ENCODE data around the gene C16orf95. TPM values are rescaled to one million over a fixed set of nuclear protein-coding genes. Genes with fewer than 3 reads are reported as not detected.

C16orf95 gene
- total and polyA plus RNA-seq, 4 donors, result 2.0 to 6.2 (median 4.6) TPM

- WGBS, result 94% methylated on average over 7 of the region's 7 CpGs
- H3K4me1 ChIP-seq (ENCODE audit: control insufficient read depth in 4 of 4, insufficient read depth in 4 of 4, low read length in 3 of 4), result peaks cover 0 to 5% (median under 1%) of the 10 kb centered on the region in 4 donors
- H3K27me3 ChIP-seq (ENCODE audit: control insufficient read depth in 4 of 4, insufficient read depth in 4 of 4, low read length in 3 of 4), result no peaks in the 10 kb centered on the region
- no peak overlapping the region for H3K9ac ChIP-seq (ENCODE audit: low read depth in 1 of 2, low read length in 2 of 2)
- DNase-seq (ENCODE audit: low spot score), result no peak
- TF ChIP-seq HNF4A (conservative IDR thresholded peaks at IDR 0.05), result no peak
- TF ChIP-seq MAX (IDR thresholded peaks at IDR 0.05), result no peak
- TF ChIP-seq CTCF (IDR thresholded peaks at IDR 0.05; ENCODE audit: low read depth, low read length, missing input control), result no peak
- no peak for TF ChIP-seq GABPA (IDR thresholded peaks at IDR 0.05 in 1 of 2, conservative IDR thresholded peaks at IDR 0.05 in 1 of 2)
- TF ChIP-seq NR2F2 (IDR thresholded peaks at IDR 0.05), result no peak
- H3K36me3 ChIP-seq (ENCODE audit: control insufficient read depth in 4 of 4, insufficient read depth in 3 of 4, low read depth in 1 of 4, low read length in 3 of 4), result no peaks in the 10 kb centered on the region
- H3K9me3 ChIP-seq (ENCODE audit: control insufficient read depth in 4 of 4, low read length in 3 of 4), result peaks cover 0 to 4% (median 0%) of the 10 kb centered on the region in 4 donors
- no peak overlapping the region for H3K4me3 ChIP-seq (ENCODE audit: low read depth in 1 of 3, low read length in 3 of 3)
- no peak overlapping the region for H3K27ac ChIP-seq (ENCODE audit: low read depth in 1 of 2, low read length in 2 of 2)
These were observed 5.2 kb downstream of the C16orf95 start for GRCh38 chr16:87312008-87312407.

- H3K27ac ChIP-seq (ENCODE audit: low read depth in 1 of 2, low read length in 2 of 2), result no peak overlapping the region
- H3K9ac ChIP-seq (ENCODE audit: low read depth in 1 of 2, low read length in 2 of 2), result no peak overlapping the region
- H3K4me3 ChIP-seq (ENCODE audit: low read depth in 1 of 3, low read length in 3 of 3), result no peak overlapping the region
- peaks cover 0 to 4% (median 0%) of the 10 kb centered on the region in 4 donors for H3K9me3 ChIP-seq (ENCODE audit: control insufficient read depth in 4 of 4, low read length in 3 of 4)
- no peaks in the 10 kb centered on the region for H3K36me3 ChIP-seq (ENCODE audit: control insufficient read depth in 4 of 4, insufficient read depth in 3 of 4, low read depth in 1 of 4, low read length in 3 of 4)
- no peak for TF ChIP-seq CTCF (IDR thresholded peaks at IDR 0.05; ENCODE audit: low read depth, low read length, missing input control)
- TF ChIP-seq HNF4G (IDR thresholded peaks at IDR 0.05), result no peak
- TF ChIP-seq MAX (IDR thresholded peaks at IDR 0.05), result no peak
- TF ChIP-seq YY1 (IDR thresholded peaks at IDR 0.05), result no peak
- TF ChIP-seq RXRA (IDR thresholded peaks at IDR 0.05), result no peak
- TF ChIP-seq FOXA2 (IDR thresholded peaks at IDR 0.05), result no peak
- TF ChIP-seq ZBTB33 (IDR thresholded peaks at IDR 0.05), result no peak
- TF ChIP-seq GABPA (IDR thresholded peaks at IDR 0.05 in 1 of 2, conservative IDR thresholded peaks at IDR 0.05 in 1 of 2), result no peak
- TF ChIP-seq RAD21 (IDR thresholded peaks at IDR 0.05), result no peak
- no peak for TF ChIP-seq JUND (IDR thresholded peaks at IDR 0.05)
- TF ChIP-seq HNF4A (conservative IDR thresholded peaks at IDR 0.05), result no peak
- TF ChIP-seq NR2F2 (IDR thresholded peaks at IDR 0.05), result no peak
- no peak for TF ChIP-seq SP1 (IDR thresholded peaks at IDR 0.05)
- no peak for TF ChIP-seq TAF1 (conservative IDR thresholded peaks at IDR 0.05)
- no peak for TF ChIP-seq ATF3 (IDR thresholded peaks at IDR 0.05)
- no peak for TF ChIP-seq EGR1 (IDR thresholded peaks at IDR 0.05; ENCODE audit: low read depth in 2 of 2)
- no peak for TF ChIP-seq FOXA1 (IDR thresholded peaks at IDR 0.05)
- no peak for TF ChIP-seq REST (IDR thresholded peaks at IDR 0.05)
- WGBS, result 89% methylated on average over 5 of the region's 5 CpGs
- no peak for DNase-seq (ENCODE audit: low spot score)
- no peaks in the 10 kb centered on the region for H3K4me1 ChIP-seq (ENCODE audit: control insufficient read depth in 4 of 4, insufficient read depth in 4 of 4, low read length in 3 of 4)
- no peaks in the 10 kb centered on the region for H3K27me3 ChIP-seq (ENCODE audit: control insufficient read depth in 4 of 4, insufficient read depth in 4 of 4, low read length in 3 of 4)
These were observed 5.8 kb downstream of the C16orf95 start for GRCh38 chr16:87311387-87311786.

Data from liver (tissue), 9 donors.